ENCODE results near the gene BMPER.

DNA sequence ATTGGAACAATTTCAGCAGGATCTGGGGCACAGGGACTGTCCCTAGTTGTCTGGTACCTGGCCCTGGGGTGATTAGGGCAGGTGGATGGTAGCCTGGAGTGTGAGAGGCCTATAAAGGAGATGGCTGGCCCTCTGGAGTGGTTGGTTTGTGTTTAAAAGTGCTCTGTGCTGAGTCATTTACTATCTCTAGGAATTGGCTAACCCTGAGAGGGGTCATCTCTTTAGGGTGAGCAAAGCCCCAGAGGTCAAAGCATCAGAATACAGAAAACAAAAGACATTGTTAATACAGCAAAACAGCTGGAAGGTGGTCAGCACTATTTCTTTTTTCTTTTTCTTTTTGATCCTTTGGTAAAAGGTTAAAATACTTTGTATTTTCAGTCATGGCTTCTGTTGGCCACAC lies 43.4 kb upstream of the BMPER start:
- no peak for TF ChIP-seq POLR2A (IDR thresholded peaks at IDR 0.05)
- TF ChIP-seq POLR2AphosphoS5 (IDR thresholded peaks at IDR 0.05): no peak
- TF ChIP-seq, protein P1, sequence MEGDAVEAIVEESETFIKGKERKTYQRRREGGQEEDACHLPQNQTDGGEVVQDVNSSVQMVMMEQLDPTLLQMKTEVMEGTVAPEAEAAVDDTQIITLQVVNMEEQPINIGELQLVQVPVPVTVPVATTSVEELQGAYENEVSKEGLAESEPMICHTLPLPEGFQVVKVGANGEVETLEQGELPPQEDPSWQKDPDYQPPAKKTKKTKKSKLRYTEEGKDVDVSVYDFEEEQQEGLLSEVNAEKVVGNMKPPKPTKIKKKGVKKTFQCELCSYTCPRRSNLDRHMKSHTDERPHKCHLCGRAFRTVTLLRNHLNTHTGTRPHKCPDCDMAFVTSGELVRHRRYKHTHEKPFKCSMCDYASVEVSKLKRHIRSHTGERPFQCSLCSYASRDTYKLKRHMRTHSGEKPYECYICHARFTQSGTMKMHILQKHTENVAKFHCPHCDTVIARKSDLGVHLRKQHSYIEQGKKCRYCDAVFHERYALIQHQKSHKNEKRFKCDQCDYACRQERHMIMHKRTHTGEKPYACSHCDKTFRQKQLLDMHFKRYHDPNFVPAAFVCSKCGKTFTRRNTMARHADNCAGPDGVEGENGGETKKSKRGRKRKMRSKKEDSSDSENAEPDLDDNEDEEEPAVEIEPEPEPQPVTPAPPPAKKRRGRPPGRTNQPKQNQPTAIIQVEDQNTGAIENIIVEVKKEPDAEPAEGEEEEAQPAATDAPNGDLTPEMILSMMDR (IDR thresholded peaks at IDR 0.05): no peak
- no peak for TF ChIP-seq EP300 (IDR thresholded peaks at IDR 0.05)

Measured in upper lobe of left lung (tissue), 4 donors.